HG03103 (cell line): Measurements from ENCODE around the gene PTP4A1.
"Not testable (repeated sequence)": the region's sequence is repeated elsewhere in the genome, so short reads cannot be mapped to it uniquely, and the experiment has no call there.

ENCODE experiments used
- ATAC-seq: cut with Tn5 transposase; IDR thresholded peaks from one replicate; pipeline ENCODE4 v1.9.1; 2021; ENCODE audit warnings: low read depth; ENCODE audit not compliant: unreplicated experiment

Gene PTP4A1

DNA sequence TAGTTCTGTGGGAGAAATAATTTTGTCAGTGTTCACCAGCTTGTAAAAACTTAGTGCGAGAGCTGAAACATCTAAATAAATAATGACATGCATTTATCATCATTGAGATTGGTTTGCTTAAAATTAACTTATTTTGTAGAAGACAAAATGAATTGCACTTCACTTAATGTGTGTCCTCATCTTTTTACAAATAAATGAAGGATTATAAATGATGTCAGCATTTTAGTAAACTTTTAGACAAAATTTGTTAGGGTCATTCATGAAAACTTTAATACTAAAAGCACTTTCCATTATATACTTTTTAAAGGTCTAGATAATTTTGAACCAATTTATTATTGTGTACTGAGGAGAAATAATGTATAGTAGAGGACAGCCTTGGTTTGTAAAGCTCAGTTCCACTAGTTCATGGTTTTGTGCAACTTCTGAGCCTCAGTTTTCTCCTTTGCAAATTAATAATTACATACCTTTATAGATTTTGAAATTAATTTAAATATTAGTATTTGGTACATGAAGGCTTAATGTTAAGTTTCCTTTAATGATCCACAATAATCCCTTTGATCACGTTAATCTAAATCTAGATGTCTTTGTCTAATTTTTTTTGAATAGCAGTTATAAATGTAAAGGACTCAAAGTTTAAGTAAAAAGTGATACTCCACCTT is 9.2 kb downstream of the PTP4A1 start:
- ATAC-seq, result no peak

DNA sequence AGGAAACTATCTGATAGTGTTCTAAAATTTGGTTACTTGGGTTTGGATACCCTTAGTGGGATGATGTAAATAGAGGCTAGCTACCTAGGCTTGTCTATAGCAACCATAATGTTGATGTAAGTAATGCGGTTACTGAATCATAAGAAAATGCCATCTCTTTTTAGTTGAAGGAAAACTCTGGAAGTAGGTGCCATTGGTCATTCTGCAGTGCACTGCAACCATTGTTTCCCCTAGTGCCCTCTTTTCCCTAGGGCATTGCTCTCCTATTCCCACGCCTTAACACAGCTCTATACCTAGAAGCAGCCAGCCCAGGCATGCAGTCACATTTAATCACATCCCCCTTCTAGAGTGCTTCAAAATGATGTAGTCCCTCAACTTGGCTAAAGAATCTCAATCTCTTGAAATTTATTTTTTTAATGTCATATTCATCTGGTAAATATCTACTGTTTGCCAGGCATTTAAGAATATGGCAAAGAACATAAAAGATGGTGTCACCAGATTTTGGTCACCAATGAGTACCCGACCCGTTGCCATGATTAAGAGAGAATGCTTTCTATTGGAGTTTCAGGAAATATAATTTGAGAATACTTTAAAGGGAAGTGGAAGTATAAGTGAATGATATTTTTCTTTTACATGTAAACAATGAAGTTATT is 10.4 kb downstream of the PTP4A1 start:
- no peak for ATAC-seq

DNA sequence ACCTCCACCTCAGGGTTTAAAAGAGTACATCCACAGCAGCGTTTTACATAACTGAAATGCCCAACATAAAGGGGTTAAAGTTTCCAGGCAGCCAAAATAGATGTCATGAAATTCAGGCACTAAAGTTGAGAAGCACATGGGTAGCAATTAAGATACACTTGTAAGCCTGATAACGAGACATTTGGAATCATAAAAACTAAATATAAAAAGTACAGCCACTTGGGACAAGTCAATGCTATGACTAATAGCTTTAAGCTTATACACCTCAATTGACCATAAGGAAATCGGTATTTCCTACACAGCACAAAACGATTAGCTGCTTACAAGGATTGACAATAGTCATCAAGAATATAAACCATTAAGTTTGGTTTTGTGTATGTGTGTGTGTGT is 11.8 kb downstream of the PTP4A1 start:
- no peak for ATAC-seq

DNA sequence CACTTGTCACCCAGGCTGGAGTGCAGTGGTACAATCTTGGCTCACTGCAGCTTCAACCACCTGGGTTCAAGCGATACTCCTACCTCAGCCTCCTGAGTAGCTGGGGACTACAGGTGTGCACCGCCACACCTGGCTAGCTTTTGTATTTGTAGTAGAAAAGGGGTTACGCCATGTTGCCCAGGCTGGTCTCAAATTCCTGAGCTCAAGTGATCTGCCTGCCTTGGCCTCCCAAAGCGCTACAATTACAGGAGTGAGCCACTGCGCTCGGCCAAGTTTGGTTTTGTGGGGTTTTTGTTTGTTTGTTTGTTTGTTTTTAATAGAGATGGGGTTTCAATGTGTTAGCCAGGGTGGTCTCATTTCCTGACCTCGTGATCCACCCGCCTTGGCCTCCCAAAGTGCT is 12.3 kb downstream of the PTP4A1 start:
- ATAC-seq, result no peak

DNA sequence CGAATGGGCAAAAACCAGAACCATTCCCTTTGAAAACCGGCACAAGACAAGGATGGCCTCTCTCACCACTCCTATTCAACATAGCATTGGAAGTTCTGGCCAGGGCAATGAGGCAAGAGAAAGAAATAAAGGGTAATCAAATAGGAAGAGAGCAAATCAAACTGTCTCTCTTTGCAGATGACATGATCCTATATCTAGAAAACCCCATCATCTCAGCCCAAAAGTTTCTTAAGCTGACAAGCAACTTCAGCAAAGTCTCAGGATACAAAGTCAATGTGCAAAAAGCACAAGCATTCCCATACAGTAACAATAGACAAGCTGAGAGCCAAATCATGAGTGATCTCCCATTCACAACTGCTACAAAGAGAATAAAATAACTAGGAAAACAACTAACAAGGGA is 13.4 kb downstream of the PTP4A1 start:
- not testable (repeated sequence) for ATAC-seq

DNA sequence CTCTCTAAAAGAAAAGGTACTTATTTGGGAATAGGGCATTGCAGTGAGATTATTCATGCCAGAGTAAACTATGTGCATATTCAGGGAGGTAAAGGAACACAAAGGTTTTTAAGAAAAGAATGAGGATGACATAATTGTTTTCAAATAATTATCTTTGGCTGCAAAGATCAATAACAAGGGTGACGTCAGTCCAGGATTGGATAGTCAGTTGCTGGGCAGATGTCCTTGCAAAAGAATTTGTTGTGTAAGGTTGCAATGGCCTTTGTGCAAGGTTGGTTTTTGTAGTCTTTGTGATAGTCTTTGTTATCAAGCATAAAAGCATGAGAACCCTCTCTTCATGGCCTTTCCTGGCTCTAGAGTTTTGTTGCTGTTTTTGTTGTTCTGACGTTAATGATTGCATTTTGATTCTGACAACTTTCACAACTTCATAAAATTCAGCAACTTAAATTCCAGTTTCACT is 17.7 kb downstream of the PTP4A1 start:
- no peak for ATAC-seq

DNA sequence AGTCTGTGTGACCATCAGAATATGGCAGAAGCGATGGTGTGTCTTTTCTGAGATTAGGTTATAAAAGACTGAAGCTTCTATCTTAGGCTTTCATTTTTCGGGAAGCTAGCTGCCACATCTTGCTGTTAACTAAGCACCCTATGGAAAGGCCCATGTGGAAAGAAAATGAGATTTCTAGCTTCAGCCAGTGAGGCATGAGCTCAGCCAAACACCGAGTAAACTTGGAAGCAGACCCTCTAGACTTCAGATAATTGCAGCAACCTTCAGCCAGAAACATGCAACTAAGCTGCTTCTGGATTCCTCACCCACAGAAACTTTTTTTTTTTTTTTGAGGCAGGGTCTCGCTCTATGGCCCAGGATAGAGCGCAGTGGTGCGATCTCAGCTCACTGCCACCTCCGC is 20.6 kb downstream of the PTP4A1 start:
- no peak for ATAC-seq

DNA sequence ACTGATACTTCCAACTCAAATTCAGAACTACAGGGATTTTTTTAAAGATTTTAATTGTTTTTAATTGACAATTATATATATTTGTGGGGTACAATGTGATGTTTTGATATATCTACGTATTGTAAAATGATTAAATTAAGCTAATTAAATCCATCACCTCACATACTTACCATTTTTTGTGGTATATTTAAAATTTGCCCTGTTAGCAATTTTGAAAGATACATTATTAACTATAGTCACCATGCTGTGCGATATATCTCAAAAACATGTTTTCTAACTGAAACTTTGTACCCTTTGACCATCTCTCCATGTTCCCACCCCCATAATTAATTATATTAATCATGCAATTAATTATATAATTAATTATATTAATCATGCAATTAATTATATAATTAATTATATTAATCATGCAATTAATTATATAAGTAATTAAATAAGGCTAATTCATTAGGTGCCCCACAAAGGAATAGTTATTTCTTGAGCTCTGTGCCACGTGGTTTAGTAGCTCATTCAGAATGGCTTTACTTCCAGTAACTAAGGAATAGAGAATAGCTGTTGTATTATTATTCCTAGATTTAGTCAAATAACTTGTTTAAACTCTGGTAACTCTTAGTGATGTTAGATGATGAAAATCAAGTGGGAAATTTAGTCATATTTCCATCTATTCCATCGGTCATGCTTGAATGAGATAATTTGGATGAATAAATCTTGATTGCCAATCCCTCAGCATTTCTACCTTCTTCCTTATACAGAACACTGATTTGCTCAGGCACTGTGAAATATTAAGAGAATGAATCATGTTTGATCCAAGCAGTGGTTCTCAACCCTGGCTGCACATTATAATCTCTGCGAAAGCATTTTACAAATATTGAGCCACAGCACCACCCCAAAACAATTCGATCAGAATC is 25.1 kb downstream of the PTP4A1 start:
- no peak for ATAC-seq

DNA sequence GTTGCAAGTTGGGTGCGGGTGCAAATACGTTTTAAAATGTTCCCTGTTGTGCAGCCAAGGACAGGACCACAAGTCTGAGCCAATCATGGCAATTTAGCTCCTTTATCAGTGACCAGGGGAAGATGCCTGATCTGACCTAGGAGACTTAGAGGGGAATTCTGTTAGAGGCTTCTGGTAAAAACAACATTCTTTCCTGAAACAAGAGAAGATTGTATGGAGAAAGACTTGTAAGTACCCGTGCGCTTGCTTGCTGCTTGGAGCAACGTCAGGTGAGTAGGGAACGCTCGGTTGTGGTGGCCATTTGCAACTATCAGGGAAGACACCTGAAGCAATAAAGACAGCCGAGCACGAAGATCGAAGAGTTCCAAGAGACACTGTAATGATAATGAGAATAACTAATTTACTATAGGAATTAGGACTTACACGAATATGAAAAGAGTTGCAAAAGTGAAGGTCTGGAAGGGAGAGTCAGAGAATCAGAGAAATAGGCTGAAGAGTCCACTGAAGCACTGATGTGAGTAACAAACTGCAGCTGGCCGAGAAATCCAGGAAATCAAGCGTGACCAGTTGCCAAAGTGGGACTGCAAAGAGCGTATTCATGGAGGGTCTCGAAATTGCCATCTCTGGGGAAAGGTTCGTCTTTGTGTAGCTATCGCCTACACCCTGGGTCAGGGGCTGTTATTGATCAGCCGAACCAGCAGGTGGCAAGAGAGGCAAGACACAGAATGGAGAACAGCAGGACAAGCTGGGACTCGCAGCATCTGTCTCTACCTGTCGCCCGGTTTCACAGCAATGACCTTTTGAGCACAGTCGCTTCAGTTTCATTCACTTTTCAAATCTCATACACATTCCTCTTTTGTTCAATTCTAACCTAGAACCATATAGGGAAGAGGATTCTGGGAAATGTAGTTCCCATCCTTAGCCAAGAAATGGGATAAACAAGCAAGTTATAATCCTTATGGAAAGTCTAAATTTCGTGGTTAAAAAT is 26.1 kb downstream of the PTP4A1 start:
- ATAC-seq, result peak; percentile 100

DNA sequence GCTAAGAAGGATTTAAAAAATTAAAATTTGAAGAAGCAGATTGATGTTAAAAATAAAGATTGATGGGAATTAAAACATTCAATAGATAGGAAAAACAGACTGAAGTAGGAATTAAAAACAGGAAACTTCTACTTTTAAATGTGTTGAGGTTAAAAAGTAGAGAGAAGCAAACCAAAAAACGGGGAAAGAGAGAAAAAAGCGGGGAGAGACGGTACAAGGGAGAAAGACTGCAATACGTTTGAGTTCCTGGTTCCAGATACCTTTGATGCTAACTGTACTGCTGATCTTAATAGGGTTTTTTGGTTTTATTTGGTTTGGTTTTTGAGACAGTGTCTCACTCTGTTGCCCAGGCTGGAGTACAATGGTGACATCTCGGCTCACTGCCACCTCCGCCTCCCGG is 27.0 kb downstream of the PTP4A1 start:
- ATAC-seq, result no peak

DNA sequence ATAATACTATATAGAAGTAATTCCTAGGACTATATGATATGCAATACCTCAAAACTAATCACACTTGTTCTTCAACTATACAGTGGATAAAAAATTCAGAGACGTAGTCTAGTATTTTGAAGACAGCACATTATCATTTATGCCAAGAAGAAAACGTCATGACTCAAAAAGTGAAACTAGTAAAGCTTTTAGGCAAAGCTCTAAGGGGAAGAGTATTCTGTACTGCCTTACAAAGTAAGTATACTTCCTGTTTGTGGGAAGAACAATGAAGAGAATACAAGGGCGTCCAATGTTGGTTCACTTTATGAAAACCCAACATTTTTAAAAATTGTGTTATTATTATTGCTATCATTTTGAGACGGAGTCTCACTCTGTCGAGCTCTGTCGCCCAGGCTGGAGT is 27.9 kb downstream of the PTP4A1 start:
- no peak for ATAC-seq

DNA sequence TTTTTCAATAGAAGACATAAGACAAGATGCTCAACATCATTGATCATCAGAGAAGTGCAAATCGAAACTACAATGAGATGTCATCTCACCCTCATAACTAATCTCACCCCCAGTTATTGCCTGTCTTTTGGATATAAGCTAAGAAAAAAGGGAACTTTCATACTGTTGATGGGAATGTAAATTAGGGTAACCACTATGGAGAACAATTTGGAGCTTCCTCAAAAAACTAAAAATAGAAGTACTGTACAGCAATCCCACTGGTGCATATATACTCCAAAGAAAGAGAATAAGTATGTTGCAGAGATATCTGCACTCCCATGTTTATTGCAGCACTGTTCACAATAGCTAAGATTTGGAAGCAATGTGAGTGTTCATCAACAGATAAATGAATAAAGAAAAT is 37.0 kb downstream of the PTP4A1 start:
- no peak for ATAC-seq

DNA sequence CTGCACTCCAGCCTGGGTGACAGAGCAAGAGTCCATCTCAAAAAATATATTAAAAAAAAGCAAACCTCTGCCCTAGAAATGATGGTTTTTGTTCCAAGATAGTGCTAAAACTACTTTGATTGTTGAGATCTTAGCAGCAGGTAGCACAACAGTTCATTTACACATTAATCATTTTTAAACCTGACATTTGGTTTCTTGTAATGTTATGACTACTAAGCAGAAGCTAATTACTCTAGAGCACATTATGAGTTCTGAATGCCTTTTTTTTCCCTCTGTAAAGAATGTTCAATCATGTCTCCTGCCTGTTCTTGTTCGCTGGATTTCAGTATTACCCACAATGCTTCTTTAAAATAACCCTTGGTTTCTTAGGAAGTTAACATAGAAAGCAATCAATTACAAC is 38.7 kb downstream of the PTP4A1 start:
- no peak for ATAC-seq

DNA sequence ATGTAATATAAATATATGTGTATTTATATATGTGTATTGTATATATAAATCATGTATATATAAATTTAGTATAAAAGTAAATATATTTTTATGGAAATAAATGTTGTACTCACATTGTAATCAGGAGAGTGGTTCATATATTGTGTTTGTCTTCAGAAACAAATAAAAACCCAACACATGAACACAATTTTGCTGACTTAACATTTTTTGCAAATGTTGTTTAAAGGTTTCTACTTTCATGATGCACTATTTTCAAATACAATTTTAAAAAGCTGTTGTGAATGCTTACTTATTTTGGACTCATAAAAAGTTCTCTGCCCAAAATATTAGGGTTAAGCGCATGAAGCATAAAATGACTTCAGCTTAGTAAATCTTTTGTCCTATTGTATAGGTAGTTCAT is 39.3 kb downstream of the PTP4A1 start:
- ATAC-seq, result no peak

DNA sequence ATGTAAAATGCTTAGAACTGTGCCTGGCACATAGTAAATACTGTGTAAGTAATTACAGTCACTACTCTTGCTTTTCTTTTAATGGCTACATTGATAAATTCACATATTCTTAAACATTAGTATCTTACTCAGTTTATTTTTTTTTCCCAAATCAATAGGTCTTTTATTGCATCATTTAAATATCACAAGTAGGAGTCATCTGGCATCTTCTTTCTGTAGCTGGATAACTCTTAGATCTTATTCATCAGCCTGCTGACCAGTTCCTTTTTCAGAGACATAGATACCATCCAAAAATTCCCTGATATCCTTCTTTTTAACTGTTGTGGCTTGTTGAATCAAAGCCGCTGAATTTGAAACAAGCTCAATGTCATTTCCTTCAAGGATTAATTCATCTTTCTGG is 43.3 kb downstream of the PTP4A1 start:
- no peak for ATAC-seq
